ENCODE data around the gene SPRY2. TPM values are rescaled to one million over a fixed set of nuclear protein-coding genes. Genes with fewer than 3 reads are reported as not detected.

The SPRY2 gene
- total and polyA plus RNA-seq, 2 of the 4 experiments (the other 2 are of a cell fraction) = 21.1 to 47.9 TPM

DNA sequence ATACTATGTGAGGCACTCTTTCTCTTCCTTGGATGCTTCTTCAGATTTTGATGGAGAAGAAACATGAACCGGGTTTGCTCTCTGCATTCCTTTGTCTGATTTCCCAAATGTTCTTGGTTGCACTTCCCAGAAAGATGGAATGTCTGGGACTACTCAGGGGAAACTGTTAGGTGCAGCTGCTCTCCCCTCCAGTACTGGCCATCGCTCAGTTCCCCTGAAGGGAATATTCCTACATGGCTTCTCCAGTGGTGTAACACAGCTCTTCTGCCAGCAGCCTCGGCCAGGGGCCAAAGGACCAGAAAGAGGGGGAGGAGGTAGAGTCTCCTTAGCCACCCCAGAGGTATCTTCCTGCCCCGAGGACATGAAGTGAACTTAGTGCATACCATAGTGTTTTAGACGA lies 33.5 kb upstream of the SPRY2 start:
- ChIA-PET CTCF (no interaction called here), POLR2A (ENCODE audit: unreplicated experiment) (no interaction called here)
- intact Hi-C loops (cut with micrococcal nuclease) (no loop called here), in situ Hi-C loops (cut with MboI; ENCODE audit: low sequenced_read_pairs) (loop anchor here (25.0 kb wide), 1 partner anchor 812 kb away; no protein-coding TSS in a partner anchor), dilution Hi-C loops (cut with HindIII; ENCODE audit: low sequenced_read_pairs, unreplicated experiment) (no loop called here)
- H3K23ac ChIP-seq (ENCODE audit: low read depth, low read length) = no peak overlapping the region
- H2BK15ac ChIP-seq (ENCODE audit: low read depth, low read length) = no peak overlapping the region
- no peaks in the 10 kb centered on the region for H3K4me1 ChIP-seq (ENCODE audit: control insufficient read depth, insufficient read depth, low read length)
- H3K36me3 ChIP-seq (ENCODE audit: control insufficient read depth, insufficient read depth, low read length) = no peaks in the 10 kb centered on the region
- no peak overlapping the region for H2AFZ ChIP-seq (replicated peaks; ENCODE audit: low read length, poor library complexity)
- TF ChIP-seq BHLHE40 (IDR thresholded peaks at IDR 0.05; ENCODE audit: low read depth, low read length) = no peak
- TF ChIP-seq MXI1 (IDR thresholded peaks at IDR 0.05; ENCODE audit: borderline replicate concordance, low read depth, low read length) = no peak
- no peak for TF ChIP-seq NFE2L2 (IDR thresholded peaks at IDR 0.05; ENCODE audit: low read depth, low read length)
- TF ChIP-seq, protein P1, sequence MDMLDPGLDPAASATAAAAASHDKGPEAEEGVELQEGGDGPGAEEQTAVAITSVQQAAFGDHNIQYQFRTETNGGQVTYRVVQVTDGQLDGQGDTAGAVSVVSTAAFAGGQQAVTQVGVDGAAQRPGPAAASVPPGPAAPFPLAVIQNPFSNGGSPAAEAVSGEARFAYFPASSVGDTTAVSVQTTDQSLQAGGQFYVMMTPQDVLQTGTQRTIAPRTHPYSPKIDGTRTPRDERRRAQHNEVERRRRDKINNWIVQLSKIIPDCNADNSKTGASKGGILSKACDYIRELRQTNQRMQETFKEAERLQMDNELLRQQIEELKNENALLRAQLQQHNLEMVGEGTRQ (IDR thresholded peaks at IDR 0.05; ENCODE audit: low read depth, low read length) = no peak
- no peak for TF ChIP-seq CHD1 (IDR thresholded peaks at IDR 0.05; ENCODE audit: low read depth, low read length)
- TF ChIP-seq RCOR1 (IDR thresholded peaks at IDR 0.05; ENCODE audit: insufficient replicate concordance, low read length) = no peak
- TF ChIP-seq ELK1 (IDR thresholded peaks at IDR 0.05; ENCODE audit: borderline replicate concordance, low read depth, low read length) = no peak
- no peak for TF ChIP-seq RAD21 (IDR thresholded peaks at IDR 0.05; ENCODE audit: low read length)
- TF ChIP-seq RFX5 (IDR thresholded peaks at IDR 0.05; ENCODE audit: low read depth, low read length) = no peak
- TF ChIP-seq FOS (IDR thresholded peaks at IDR 0.05; ENCODE audit: low read depth, low read length) = no peak
- TF ChIP-seq MAFK (IDR thresholded peaks at IDR 0.05; ENCODE audit: low read depth, low read length) = no peak
- TF ChIP-seq, protein P2, sequence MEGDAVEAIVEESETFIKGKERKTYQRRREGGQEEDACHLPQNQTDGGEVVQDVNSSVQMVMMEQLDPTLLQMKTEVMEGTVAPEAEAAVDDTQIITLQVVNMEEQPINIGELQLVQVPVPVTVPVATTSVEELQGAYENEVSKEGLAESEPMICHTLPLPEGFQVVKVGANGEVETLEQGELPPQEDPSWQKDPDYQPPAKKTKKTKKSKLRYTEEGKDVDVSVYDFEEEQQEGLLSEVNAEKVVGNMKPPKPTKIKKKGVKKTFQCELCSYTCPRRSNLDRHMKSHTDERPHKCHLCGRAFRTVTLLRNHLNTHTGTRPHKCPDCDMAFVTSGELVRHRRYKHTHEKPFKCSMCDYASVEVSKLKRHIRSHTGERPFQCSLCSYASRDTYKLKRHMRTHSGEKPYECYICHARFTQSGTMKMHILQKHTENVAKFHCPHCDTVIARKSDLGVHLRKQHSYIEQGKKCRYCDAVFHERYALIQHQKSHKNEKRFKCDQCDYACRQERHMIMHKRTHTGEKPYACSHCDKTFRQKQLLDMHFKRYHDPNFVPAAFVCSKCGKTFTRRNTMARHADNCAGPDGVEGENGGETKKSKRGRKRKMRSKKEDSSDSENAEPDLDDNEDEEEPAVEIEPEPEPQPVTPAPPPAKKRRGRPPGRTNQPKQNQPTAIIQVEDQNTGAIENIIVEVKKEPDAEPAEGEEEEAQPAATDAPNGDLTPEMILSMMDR (conservative IDR thresholded peaks at IDR 0.05; ENCODE audit: low read depth, low read length) = no peak
- TF ChIP-seq CEBPB (IDR thresholded peaks at IDR 0.05; ENCODE audit: low read depth, low read length) = no peak
- TF ChIP-seq MAZ (IDR thresholded peaks at IDR 0.05; ENCODE audit: borderline replicate concordance, low read depth, low read length) = no peak
- TF ChIP-seq SMC3 (IDR thresholded peaks at IDR 0.05; ENCODE audit: low read depth, low read length) = no peak
- TF ChIP-seq POLR2A (IDR thresholded peaks at IDR 0.05; ENCODE audit: low read depth, low read length) = no peak
- BruUV-seq (replicated peaks) = no TSS peak
- no peak overlapping the region for H2BK20ac ChIP-seq (ENCODE audit: low read depth, low read length)
- H4K91ac ChIP-seq (ENCODE audit: insufficient read depth, low read depth, low read length) = no peak overlapping the region
- no peak overlapping the region for H4K8ac ChIP-seq (ENCODE audit: low read depth in 2 of 2, low read length in 2 of 2)
- no peak overlapping the region for H3K18ac ChIP-seq (ENCODE audit: low read depth, low read length)
- H2BK120ac ChIP-seq (ENCODE audit: low read depth, low read length) = no peak overlapping the region
- no peak overlapping the region for H3K4me2 ChIP-seq (ENCODE audit: low read depth, low read length)
- H3K9ac ChIP-seq (ENCODE audit: low read depth, low read length) = no peak overlapping the region
- H3K27me3 ChIP-seq (ENCODE audit: control insufficient read depth, insufficient read depth, low read length) = no peaks in the 10 kb centered on the region
- 61% methylated on average over 2 of the region's 5 CpGs; no CpG with 5 or more reads in 1 of the 2 experiments for WGBS, 2 experiments (ENCODE audit: extremely low coverage in 2 of 2, insufficient read length in 1 of 2)
- no peak for DNase-seq
- no peaks in the 10 kb centered on the region for H3K9me3 ChIP-seq (ENCODE audit: control insufficient read depth, insufficient read depth, low read length)
- H2BK5ac ChIP-seq (ENCODE audit: low read depth, low read length, poor library complexity, severe bottlenecking) = no peak overlapping the region
- H4K20me1 ChIP-seq (ENCODE audit: insufficient read depth, low read length) = no peaks in the 10 kb centered on the region
- H3K4me3 ChIP-seq (ENCODE audit: insufficient read depth, low read depth, low read length) = no peak overlapping the region
- no peak overlapping the region for H4K5ac ChIP-seq (ENCODE audit: low read depth, low read length)
- no peak overlapping the region for H3K14ac ChIP-seq (replicated peaks; ENCODE audit: low read depth, low read length)
- no peak overlapping the region for H3K56ac ChIP-seq (ENCODE audit: extremely low read depth, insufficient read depth, low read length)
- no peak overlapping the region for H3K27ac ChIP-seq (ENCODE audit: insufficient read depth, low read length)
- ATAC-seq (ENCODE audit: low read depth) = no peak
- H2AK9ac ChIP-seq (replicated peaks; ENCODE audit: low read depth, low read length, poor library complexity) = no peak overlapping the region
- no peaks in the 10 kb centered on the region for H3K79me1 ChIP-seq (ENCODE audit: low read depth in 1 of 2, low read length in 2 of 2)
- H2AK5ac ChIP-seq (ENCODE audit: low read depth, low read length) = no peak overlapping the region
- no peaks in the 10 kb centered on the region for H3K9me1 ChIP-seq (ENCODE audit: insufficient read depth, low read length)
- no peak overlapping the region for H3K4ac ChIP-seq (ENCODE audit: low read depth, low read length)
